Activated CD4-positive, CD25-positive, alpha-beta regulatory T cell treated with anti-CD3 and anti-CD28 coated beads, Interleukin-2, amount 50 U/mL, for 16 hours (primary cell): ENCODE results near the gene NEK6.

Source experiments
- DNase-seq: peaks from one replicate; pipeline ENCODE4 v3.0.0-alpha.2; 2020; ENCODE audit warnings: low read depth, low spot score

The NEK6 gene

GRCh38 chr9:124261736-124262648 lies 4.2 kb downstream of the NEK6 start:
- DNase-seq = no peak

- no peak for DNase-seq
These were observed 4.9 kb downstream of the NEK6 start for GRCh38 chr9:124262649-124262972.

GRCh38 chr9:124263213-124263612 lies 5.5 kb downstream of the NEK6 start:
- no peak for DNase-seq

GRCh38 chr9:124263800-124264426 lies 6.2 kb downstream of the NEK6 start:
- DNase-seq = no peak

GRCh38 chr9:124264823-124265233 lies 7.1 kb downstream of the NEK6 start:
- DNase-seq = no peak

- DNase-seq = no peak
These were observed 7.8 kb downstream of the NEK6 start for GRCh38 chr9:124265551-124265950.

- no peak for DNase-seq
These were observed 8.5 kb downstream of the NEK6 start for GRCh38 chr9:124266139-124266825.

- DNase-seq = no peak
These were observed 9.1 kb downstream of the NEK6 start for GRCh38 chr9:124266826-124267201.

- DNase-seq = no peak
These were observed 9.6 kb downstream of the NEK6 start for GRCh38 chr9:124267271-124267807.

GRCh38 chr9:124268248-124268647 lies 10.5 kb downstream of the NEK6 start:
- DNase-seq = no peak

- DNase-seq = no peak
These were observed 10.9 kb downstream of the NEK6 start for GRCh38 chr9:124268661-124269060.

- DNase-seq = no peak
These were observed 11.8 kb downstream of the NEK6 start for GRCh38 chr9:124269556-124269955.

- no peak for DNase-seq
These were observed 13.0 kb downstream of the NEK6 start for GRCh38 chr9:124270504-124271335.

- no peak for DNase-seq
These were observed 13.9 kb downstream of the NEK6 start for GRCh38 chr9:124271660-124272059.

GRCh38 chr9:124272118-124272517 lies 14.4 kb downstream of the NEK6 start:
- DNase-seq = no peak

GRCh38 chr9:124272979-124273378 lies 15.2 kb downstream of the NEK6 start:
- no peak for DNase-seq

GRCh38 chr9:124273427-124274160 lies 15.8 kb downstream of the NEK6 start:
- no peak for DNase-seq

GRCh38 chr9:124274226-124274625 lies 16.5 kb downstream of the NEK6 start:
- no peak for DNase-seq

- no peak for DNase-seq
These were observed 17.0 kb downstream of the NEK6 start for GRCh38 chr9:124274738-124275137.

- no peak for DNase-seq
These were observed 19.7 kb downstream of the NEK6 start for GRCh38 chr9:124277420-124277819.

GRCh38 chr9:124278054-124278540 lies 20.3 kb downstream of the NEK6 start:
- DNase-seq = no peak
